GM21717 (cell line): Measurements from ENCODE around the gene RIPOR1.
"Not testable (repeated sequence)": the region's sequence is repeated elsewhere in the genome, so short reads cannot be mapped to it uniquely, and the experiment has no call there.

Experiments
- ATAC-seq: cut with Tn5 transposase; IDR thresholded peaks from one replicate; pipeline ENCODE4 v1.9.1; 2021; ENCODE audit warnings: mild to moderate bottlenecking, moderate library complexity; ENCODE audit not compliant: unreplicated experiment

The RIPOR1 gene

DNA sequence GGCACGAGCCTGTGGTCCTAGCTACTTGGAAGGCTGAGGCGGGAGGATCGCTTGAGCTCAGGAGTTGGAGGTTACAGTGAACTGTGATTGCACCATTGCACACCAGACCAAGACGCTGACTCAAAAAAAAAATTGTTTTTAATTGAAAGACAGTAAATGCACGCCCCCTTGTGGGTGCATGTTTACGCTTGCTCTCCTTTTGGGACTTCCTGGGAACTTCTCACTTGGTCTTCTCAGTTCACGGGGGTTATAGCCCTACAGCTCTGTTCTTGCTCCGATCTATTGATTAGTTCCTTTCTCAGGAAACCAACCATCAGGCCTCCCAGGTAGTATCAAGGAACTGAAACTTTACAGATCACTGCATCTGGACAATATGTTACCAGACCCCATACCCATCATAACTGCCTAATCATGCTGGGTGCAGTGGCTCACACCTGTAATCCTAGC lies 14.2 kb upstream of the RIPOR1 start:
- ATAC-seq: peak; percentile 44

DNA sequence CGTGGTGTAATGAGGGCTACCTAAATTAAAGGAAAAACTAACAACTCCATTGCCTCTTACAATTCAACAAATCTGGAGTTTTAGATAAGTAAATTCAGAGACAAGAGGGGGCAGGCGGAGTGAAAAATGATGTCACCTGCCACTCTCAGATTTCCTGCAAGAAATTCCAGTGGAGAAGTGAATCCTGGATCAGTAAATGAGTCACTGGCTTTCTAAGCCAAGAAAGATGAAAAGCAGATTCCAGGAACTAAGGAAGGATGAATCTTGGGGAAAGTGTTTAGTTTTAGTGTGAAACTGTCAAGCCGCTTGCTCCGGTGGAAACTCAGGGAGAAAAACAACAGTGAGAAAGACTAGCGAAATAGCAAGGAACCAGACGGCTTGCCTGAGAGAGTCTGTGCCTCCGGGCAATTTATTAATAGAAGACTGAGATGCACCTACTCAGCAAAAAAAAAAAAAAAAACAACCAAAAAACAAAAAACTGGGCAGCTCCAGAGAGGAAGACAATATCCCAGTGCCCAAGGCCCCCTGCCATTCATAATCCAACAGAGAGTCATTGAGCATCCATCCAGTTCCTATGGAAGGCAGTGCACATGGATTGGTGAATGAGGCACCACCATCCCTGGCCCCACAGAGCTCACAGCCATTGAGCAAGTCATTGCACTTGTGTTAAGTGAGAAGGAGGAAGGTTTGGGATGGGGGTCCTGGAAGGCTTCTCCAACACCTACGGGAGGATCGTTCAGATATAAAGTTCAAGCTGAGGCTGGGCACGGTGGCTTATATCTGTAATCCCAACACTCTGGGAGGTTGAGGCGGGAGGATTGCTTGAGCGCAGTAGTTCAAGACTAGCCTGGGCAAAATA lies 12.1 kb upstream of the RIPOR1 start:
- no peak for ATAC-seq

DNA sequence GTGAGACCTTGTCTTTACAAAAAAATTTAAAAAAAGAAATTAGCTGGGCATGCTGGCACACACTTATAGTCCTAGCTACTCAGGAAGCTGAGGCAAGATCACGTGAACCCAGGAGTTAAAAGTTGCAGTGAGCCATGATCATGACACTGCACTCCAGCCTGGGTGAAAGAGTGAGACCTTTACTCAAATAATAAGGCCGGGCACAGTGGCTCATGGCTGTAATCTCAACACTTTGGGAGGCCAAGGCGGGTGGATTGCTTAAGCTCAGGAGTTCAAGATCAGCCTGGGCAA lies 11.5 kb upstream of the RIPOR1 start:
- no peak for ATAC-seq

DNA sequence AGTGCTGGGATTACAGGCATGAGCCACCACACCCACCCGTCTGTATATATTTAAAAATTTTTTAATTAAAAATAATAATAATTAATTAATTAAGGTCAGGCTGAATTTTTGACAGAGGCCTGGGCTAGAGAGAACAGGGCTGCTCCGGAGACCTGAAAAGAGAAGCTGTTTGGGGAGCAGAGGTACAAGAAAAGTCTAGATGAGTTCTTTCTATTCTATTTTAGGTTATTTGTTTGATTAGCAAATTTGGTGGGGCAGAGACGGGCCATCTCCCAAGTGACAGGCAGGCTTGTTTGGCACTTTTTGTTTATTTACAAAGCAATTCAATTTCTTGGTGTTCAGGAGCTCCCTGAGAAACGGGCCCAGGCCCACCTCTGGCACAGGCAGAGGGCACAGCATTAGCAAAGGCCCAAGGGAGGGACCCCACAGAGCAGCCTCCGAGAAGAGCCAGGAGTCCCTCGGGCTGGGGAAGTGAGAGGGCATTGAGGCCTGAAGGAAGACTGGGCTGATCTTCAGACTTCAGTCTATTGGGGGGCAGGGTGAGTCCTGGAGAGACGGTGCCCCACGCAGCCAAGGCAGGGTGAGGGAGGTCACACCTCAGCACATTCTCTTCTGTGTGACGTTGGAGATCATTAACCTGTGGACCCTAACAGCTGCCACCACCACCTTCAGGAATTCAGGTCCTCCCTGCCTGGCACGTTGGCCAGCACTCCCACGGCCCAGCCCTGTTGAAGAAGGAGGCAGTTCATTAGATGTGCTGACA lies 10.8 kb upstream of the RIPOR1 start:
- no peak for ATAC-seq

DNA sequence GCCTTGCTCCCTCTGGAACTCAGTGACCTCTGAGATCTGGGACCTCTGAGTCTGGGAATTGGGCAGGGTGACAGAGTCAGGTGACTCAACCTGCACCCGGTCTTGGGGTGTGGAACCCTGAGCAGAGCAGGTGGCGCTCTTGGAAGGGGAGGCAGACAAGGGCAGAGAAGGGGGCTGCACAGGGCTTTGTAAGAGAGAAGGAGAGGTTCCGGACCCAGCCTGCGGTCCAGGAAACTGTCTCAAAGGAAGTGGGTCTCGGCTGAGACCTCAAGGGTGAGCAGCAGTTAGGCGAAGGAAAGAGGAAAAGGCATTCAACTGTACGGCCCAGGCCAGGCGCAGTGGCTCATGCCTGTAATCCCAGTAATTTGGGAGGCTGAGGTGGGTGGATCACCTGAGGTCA lies 10.0 kb upstream of the RIPOR1 start:
- no peak for ATAC-seq

DNA sequence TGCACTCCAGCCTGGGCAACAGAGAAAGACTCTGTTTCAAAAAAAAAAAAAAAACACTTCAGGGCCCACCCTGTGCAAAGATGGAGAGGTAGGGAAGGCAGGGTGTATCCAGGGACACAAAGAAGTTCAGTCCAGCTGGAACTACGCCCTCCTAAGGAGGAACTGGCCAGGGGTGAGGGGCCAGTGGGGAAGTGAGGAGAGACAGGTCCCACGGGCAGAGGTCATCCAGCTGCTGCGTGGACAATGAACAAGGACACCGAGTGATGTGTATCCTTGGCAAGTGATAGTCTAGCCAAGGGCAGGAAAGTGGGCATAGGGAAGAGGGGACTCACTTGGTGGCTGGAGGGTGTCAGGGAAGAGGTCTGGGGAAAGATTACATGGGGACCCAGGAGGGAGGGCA lies 9.4 kb upstream of the RIPOR1 start:
- no peak for ATAC-seq

DNA sequence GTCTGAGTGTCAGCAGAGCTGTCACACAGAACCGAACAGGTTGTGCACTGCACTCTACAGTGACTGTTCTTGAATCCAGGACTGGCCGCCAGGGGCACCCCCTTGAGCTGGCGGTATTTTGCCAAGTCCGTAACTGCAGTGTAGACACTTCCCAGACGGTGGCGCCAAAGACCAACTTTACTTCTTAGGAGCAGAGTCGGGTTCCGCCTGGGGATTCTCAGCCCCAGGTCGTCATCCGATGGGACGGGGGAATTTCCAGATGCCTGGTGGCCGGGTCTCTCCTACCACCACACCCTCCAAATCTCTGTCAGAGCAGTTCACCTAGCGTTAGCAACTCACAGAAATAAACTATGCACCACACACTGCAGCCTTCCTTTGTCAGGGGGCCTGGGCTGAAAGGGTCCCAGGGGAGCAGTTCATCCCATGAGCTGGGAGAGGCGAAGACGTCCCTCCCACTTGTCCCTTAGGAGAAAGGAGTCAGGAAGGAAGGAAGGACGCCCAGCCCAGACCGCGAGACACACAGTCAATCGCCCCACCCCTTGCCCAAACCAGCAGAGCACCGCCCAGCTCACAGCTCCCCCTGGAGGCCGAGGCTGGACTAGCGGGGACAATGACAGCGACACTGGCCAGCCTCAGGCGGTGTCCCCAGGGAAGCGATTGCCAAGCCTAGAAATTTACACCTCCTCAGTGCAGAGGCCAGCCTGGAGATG lies 7.4 kb upstream of the RIPOR1 start:
- peak; percentile 73 for ATAC-seq

DNA sequence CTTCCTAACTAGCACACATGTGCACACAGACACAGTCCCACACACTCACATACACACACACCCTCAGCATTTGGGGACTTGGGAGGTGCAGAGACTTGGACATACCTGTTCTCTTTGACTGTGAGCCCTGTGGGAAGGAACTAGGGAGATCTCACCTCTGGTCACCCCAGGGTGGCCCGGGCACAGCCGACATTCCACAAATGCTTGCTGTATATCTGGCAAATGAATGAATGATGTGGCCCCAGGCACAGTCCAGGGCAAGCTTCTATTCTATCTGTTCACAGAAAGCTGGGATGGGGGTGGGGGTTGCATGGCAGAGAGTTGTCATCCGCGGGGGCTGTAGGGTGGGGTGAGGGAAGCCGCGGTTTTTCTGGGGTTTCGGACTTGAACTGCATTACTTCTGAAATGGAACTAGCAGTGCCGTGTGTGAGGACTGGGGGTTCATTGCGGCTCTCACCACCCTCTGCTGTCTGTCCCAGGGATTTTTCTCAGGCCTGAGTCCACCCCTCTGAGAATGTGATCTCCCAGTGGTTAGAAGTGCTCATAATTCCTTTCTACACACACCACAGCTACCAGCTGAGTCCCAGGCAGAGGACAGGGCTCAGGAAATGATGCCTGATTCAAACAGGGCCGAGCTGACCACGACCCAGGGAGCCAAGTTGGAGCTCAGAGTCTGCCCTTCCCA lies 3.3 kb upstream of the RIPOR1 start:
- ATAC-seq: no peak

DNA sequence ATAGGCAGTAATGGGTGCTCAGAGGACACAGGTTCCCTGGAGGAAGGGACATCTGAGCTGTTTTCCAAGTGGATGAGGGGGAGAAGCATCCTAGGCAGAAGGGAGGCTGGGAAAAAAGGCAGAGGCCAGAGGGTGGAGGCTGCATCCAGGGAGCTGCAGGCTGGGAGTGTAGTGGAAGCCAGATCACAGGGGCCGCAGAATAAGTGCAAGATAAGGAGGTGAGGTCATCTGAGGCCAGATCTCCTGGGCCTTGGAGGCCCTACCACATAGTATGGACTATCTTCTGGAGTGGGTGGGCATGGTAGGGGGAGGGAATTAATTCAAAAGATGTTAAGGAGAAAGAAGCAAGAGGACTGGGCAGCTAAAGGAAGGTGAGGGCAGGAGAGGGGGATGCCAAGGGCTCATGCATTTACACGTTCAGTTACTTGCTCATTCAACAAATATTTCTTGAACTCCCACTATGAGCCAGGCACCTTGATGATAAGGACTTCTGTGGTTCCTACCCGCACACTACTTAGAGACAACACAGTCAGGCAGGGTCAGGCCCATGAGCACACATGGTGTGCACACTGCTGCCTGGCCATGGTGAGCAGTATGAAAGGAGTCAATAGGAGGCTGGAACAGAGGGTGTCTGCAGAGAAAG lies 2.4 kb upstream of the RIPOR1 start:
- no peak for ATAC-seq

DNA sequence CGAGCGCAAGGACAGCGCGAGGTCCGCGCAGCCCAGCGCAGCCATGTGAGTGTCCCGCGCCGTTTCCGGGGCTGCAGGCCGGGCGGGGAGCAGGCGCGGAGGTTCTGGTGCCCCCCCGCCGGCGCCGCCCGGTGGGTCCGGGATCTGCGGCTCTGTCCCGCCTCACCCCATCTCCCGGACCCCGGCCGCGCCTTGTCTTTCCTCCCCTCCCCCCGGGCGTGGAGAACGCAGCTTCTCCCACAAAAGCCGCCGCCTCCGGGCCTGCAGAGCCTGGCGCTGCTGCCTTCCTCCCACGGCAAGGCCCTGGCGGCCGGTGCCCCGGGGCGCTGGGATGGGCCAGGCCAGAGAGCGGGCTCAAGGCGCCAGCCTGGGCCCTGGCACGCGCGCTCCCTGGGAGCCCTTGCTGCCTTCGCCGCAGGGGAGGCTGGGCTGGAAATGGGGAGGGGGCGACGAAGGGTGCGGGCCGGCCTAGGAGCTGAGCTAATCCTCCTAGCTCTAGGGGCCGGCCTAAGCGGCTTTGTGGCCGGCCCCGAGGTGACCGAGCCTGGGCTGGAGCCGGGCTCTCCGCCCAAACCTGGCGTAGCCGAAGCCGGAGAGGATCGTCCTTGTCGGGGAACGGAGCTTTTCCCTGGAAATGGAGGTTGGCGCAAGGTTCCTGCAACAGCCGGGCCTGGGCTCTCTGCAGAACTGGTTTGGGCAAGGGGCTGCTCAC lies 397 bp downstream of the RIPOR1 start:
- ATAC-seq: no peak

DNA sequence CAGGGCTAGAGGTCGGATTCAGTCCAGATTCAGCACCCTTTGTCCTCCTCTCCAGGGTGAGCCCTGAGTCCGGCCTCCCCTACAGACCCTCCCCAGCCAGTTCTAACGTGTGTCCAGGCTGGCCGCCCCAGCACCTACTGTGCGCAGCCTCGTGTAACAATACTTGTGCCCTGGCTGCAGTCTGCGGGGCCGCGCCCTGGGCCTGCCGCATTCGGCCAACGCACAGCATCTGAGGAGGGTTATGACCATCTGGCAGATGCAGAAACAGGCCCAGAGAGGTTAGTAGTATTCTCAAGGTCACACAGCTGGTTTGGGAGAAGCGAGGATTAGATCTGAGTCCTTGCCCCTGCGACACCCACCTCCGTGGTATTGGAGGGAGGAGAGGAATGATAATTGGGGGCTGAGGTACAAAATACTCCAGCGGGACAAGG lies 968 bp downstream of the RIPOR1 start:
- no peak for ATAC-seq

DNA sequence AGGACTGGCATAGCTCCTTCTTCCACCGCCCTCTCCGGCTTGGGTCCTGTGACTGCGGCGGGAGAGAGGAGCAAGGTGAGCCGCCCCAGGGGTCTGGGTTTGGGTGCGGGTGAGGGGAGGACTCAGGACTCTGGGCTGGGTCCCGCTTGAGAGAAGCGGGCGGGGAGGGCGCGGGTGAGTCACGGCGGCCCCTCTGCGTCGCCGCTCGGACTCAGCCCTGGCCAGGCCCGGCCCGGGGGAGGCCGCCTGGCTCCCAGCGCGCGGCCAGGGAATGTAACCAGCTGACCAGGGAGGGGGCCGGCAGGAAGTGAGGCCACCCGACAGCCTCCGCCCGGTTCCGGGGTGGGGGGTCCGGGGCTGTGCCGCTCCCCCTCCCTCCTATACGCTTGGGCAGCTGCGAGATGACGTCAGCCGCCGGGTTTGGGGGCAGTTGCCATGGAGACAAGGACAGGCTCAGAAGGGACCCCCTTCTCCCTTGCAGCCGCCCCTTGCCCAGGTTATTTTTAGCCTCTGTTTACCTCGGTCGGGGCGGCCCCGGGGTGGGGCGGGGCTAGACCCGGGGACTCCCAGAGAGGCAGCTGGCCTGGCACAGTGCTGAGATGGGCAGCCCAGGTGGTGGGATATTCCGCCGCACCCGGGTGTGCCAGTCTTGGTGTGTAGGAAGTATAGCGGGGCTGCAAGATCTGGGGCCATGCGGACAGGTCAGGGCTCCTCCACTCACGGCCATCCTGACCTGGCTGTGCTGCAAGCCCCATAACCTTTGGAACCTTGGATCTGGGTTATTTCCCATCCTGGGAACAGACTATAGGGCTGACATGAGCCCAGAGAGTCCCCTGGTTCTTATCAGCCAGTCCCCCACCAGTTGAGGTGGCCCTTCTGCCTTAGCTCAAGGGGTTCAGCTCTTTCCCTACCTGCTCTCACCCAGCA lies 1.6 kb downstream of the RIPOR1 start:
- peak; percentile 36 for ATAC-seq

DNA sequence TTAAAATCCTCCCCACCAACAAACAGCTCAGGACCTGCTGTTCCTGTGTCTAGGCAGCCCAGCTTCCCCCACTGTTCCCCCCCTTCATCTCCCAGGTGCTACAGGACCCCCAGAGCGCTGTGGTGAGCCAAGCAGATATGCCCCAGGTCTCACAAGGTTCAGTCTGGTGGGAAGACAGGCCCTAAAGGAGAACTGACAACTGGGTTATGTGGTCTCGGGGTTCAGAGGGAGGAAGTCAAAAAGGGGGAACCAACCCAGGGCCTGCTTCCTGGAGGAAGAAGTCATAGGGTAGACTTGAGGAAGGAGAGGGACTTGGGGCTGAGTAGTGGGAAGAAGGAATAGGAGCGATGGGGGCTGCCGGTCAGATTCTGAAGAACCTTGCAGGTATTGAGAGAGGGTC lies 2.6 kb downstream of the RIPOR1 start:
- ATAC-seq: no peak

DNA sequence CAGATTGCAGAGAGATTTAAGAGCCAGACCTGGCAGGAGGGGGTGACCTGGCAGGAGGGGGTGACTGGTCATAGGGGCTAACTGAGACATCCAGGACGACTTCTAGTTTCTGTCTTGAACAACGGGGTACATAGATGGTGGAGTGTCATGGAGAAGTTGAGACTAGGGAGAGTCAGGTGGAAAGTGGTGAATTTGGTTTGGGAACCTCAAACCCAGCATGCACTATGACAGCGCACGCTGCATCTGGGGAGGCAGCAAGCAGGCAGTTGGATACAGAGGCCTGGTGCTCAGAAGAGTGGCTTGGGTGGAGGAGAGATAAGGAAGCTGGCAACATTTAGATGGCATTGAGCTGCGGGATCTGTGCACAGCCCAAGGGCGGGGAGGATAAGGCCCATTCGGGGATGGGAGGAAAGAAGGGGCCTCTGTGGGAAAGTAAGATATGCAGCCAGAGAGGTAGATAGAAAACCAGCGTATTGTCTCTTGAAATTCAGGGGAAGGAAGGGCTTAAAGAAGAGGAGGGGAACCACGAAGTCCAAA lies 4.5 kb downstream of the RIPOR1 start:
- no peak for ATAC-seq

DNA sequence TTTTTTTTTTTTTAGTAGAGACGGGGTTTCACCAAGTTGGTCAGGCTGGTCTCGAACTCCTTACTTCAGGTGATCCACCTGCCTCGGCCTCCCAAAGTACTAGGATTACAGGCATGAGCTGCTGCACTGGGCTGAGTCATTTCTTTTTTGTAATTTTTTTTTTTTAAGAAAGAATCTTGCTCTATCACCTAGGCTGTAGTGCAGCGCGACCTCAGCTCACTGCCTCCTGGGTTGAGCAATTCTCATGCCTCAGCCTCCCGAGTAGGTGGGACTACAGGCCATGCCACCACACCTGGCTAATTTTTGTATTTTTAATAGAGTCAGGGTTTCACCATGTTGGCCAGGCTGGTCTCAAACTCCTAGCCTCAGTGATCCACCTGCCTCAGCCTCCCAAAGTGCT lies 5.4 kb downstream of the RIPOR1 start:
- ATAC-seq: not testable (repeated sequence)

DNA sequence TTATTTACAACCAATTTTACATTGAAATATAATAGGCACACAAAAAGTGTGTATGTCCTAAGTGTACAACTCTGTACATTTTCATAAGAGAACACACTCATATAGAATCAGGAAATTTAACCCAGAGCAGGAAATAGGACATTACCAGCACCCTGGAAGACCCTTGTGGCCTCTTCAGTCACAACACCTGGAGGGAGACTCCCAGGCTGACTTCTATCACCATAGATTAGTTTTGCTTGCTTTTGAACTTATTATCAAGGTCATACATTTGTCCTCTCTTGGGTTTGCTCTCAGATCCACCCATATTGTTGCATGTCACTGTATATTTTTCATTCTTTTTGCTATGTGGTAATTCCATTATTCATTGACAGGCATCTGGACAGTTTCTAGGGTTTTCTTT lies 5.8 kb downstream of the RIPOR1 start:
- ATAC-seq: no peak

DNA sequence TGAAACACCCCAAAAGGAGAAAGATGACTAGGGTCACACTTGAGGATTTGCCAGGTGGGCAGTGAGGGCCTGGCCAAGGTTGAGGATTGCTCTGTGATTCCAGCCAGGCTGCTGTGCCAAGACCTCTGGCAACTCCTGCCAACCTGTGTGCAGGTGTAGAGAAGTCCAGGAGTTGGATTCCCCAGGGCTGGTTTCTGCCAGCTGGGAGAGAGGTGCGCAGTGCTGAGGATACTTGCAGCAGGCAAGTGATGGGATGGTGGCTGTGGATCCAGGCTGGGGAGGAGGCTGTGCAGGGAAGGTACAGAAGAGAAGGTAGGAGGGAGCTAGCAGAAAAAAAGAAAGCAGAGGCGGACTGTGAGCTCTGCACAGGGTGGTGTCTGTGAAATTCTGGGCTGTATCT lies 6.6 kb downstream of the RIPOR1 start:
- ATAC-seq: no peak

DNA sequence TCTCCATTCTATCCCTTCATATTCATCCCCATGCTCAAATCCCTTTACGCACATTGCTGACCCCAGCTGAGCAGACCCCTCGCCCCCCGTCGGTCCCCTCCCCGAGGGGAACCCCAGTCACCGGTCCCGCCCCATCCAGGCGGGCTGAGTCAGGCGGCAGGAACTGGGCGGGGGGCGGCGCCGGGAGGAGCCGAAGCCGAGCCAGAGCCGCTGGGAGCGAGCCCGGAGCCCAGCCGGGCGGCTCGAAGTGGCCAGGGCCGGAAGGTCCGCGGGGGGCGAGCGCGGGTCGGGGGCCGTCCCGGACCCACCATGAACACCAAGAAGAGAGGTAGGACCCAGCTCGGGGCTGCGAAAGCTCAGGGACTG lies 8.6 kb downstream of the RIPOR1 start:
- ATAC-seq: no peak
